Ascending aorta (tissue), 2 donors: ENCODE results near the gene ARHGEF40. TPM values are rescaled to one million over a fixed set of nuclear protein-coding genes. Genes with fewer than 3 reads are reported as not detected.
A peak's percentile ranks its signal among the peaks of the same experiment; 100 is the strongest.

Experiments used
- DNase-seq, 2 donors: peaks; one replicate each; pipeline ENCODE4 v3.0.0-alpha.2; 2019; ENCODE audit warnings: low spot score in 2 of 2
- H3K27ac ChIP-seq, 2 donors: fragments of 200-600 bp; sonication (generic); one replicate each; pipeline ENCODE4 v1.5.1; 2016 to 2017; ENCODE audit warnings: mild to moderate bottlenecking in 1 of 2
- H3K27me3 ChIP-seq: fragments of 200-600 bp; sonication (generic); one replicate; pipeline ENCODE4 v1.5.1; 2017
- H3K36me3 ChIP-seq, 2 donors: fragments of 200-600 bp; sonication (generic); one replicate each; pipeline ENCODE4 v1.5.1; 2016
- H3K4me1 ChIP-seq, 2 donors: fragments of 200-600 bp; sonication (generic); one replicate each; pipeline ENCODE4 v1.5.1; 2016 to 2017; ENCODE audit warnings: mild to moderate bottlenecking in 1 of 2
- H3K4me3 ChIP-seq, 2 donors: fragments of 200-600 bp; sonication (generic); one replicate each; pipeline ENCODE4 v1.5.1; 2016 to 2017; ENCODE audit warnings: mild to moderate bottlenecking in 1 of 2
- H3K9me3 ChIP-seq, 2 donors: fragments of 200-600 bp; sonication (generic); one replicate each; pipeline ENCODE4 v1.5.1; 2016
- CTCF ChIP-seq, 3 experiments: fragments of 200-600 bp in 2 of 3; fragments of 450-650 bp in 1 of 3; sonication (generic) in 2 of 3; IDR thresholded peaks; one replicate each; pipeline ENCODE4 v1.5.1; 2016 to 2019; ENCODE audit warnings: antibody characterized with exemption in 3 of 3, mild to moderate bottlenecking in 1 of 3, moderate library complexity in 1 of 3
- intact Hi-C: fragments of 100-400 bp; cut with DNase I; formaldehyde crosslinking; loops from one replicate; pipeline ENCODE4 v1.15.1; 2023
- total RNA-seq: library from RNA; depleted of rRNA; stranded (reverse); fragments of >200 nt; gene quantifications from one replicate; pipeline ENCODE4 v1.1.0, GENCODE V29; 2016

ARHGEF40 gene
- total RNA-seq, 1 donor from 2014 or later = 64.8 TPM

GRCh38 chr14:21024585-21025370 is 45.3 kb upstream of the ARHGEF40 start, which contains the start of gene NDRG2:
Gene NDRG2, minus strand, starts transcription at chr14:21025061. Its CDS starts 1,746 bp downstream, at chr14:21023315.
- Histone ChIP-seq H3K9me3 (no peaks in the 10 kb centered on the region), H3K27ac (peak within 1 kb of the TSS; percentile 84 to 88), H3K27me3 (no peaks in the 10 kb centered on the region), H3K4me3 (peak within 1 kb of the TSS; percentile 67 to 93), H3K4me1 (peaks cover 6 to 20% of the 10 kb centered on the region in 2 donors), H3K36me3 (peaks cover 5 to 17% of the 10 kb centered on the region in 2 donors)
- DNase-seq = peak in 1 of 2 donors; percentile 85
- TF ChIP-seq CTCF (IDR thresholded peaks at IDR 0.05) = no peak
- intact Hi-C loops = loop anchor here (1.0 to 5.0 kb wide), 2 partner anchors 35 to 412 kb away; partner anchors contain the start of gene METTL17

DNA sequence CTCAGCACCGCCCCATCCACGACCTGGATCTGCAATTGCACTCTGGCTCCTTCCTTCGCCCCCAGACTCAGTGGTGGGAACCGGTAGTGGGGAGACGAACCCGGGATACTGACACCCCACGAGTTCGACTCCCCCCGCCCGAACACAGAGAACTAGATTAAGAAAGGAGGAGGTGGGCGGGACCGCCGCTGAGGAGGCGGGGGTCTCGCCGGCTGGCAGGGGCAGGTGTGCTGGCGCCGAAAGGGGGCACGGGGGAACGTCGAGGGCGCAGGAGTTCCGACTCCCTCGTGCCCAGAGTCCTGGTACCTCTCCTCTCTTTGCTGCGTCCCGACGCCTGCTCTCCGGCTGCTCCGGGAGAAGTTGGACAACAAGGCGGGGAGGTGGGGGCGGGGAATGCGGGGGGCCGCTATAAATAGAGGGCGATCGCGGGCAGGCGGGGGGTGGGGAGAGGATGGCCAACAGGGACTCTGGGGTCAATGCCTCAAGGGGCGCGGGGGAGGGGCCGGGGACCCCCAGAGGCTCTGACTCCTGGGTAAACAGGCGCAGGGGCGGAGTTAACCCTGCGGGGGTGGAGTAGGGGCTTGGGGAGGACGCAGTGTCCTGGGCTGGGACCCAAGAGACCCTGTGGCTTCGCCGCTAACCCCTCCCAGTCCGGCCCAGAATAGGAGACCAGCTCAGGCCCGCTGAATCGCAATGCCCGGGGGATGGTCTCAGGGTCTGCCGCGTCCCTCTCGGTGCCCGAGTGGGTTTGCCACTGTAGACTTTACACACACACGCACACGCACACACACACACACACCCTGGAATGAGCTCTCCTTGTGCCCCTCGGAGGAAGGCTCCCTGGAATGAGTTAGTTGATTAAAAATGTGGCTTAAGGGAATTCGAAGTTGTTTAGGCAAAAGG is 44.5 kb upstream of the ARHGEF40 start:
- Histone ChIP-seq H3K36me3 (peaks cover 0 to 11% of the 10 kb centered on the region in 2 donors), H3K27me3 (no peaks in the 10 kb centered on the region), H3K27ac (peak overlapping the region; percentile 84 to 88), H3K9me3 (no peaks in the 10 kb centered on the region), H3K4me3 (peak overlapping the region; percentile 67 to 93), H3K4me1 (peaks cover 6 to 20% of the 10 kb centered on the region in 2 donors)
- DNase-seq = peak in 1 of 2 donors; percentile 81
- no peak for TF ChIP-seq CTCF (IDR thresholded peaks at IDR 0.05)
- intact Hi-C loops = loop anchor here (1.0 to 5.0 kb wide), 3 partner anchors 14 to 413 kb away; partner anchors contain the start of gene METTL17

DNA sequence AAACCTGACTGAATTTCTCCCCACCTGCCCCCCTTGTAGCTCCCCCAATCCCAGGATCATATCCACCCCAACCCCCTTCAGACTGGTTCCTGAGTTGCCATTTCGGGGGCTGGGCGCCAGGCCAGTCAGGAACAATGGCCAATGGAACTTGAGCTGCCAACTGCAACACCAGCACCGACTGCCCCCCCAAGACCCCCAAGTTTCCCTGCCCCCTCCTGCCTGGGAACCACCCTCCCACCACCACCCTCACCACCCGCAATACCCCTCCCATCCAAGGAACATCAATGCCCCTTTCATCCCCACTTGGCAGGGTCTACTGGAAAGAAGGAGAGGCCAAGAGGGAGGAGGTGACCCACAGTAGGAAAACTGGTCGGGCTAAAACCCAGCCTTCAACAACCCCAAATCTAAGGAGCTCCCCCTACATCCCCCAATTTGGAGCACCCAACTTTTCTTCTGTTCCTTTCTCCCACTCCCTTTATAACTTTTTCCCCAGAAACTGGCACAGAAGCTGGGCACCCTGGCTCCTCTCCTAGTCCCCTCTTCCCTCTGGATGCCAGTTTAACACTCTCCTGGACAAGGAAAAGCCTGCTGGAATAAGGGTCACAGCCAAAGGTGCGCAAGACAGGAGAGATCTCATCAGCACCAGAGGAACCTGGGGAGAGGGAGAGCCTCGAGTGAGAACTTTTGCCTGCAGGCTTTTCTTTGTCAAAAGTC is 43.7 kb upstream of the ARHGEF40 start:
- Histone ChIP-seq H3K4me1 (peaks cover 6 to 20% of the 10 kb centered on the region in 2 donors), H3K9me3 (no peaks in the 10 kb centered on the region), H3K4me3 (peak overlapping the region; percentile 67 to 93), H3K27ac (peak overlapping the region; percentile 84 to 88), H3K36me3 (peaks cover 0 to 3% of the 10 kb centered on the region in 2 donors), H3K27me3 (no peaks in the 10 kb centered on the region)
- intact Hi-C loops = loop anchor here (1.0 to 5.0 kb wide), 2 partner anchors 13 to 414 kb away; no protein-coding TSS in a partner anchor
- no peak for DNase-seq
- no peak for TF ChIP-seq CTCF (IDR thresholded peaks at IDR 0.05)

DNA sequence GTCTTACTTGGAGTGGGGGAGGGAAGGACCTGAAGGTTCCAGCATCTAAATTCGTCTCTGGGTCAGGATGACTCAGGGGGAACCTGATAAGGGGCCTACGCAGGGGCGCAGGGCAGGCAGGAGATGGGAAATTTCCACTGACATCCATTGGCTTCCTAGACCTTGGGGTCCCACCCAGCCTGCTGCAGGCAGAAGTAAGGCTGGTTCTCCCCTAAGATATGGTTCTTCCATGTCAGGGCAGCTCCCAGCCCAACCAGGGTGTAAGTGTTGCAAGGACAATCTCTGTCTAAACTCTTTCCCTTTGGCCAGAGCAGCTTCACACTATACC is 43.2 kb upstream of the ARHGEF40 start:
- TF ChIP-seq CTCF (IDR thresholded peaks at IDR 0.05) = no peak
- peaks cover 6 to 20% of the 10 kb centered on the region in 2 donors for H3K4me1 ChIP-seq
- H3K27ac ChIP-seq = peak overlapping the region; percentile 84 to 88
- no peak overlapping the region for H3K4me3 ChIP-seq
- no peak for DNase-seq
- intact Hi-C loops = loop anchor here (1.0 to 5.0 kb wide), 2 partner anchors 12 to 415 kb away; no protein-coding TSS in a partner anchor
- no peaks in the 10 kb centered on the region for H3K36me3 ChIP-seq
- no peaks in the 10 kb centered on the region for H3K27me3 ChIP-seq
- H3K9me3 ChIP-seq = no peaks in the 10 kb centered on the region

DNA sequence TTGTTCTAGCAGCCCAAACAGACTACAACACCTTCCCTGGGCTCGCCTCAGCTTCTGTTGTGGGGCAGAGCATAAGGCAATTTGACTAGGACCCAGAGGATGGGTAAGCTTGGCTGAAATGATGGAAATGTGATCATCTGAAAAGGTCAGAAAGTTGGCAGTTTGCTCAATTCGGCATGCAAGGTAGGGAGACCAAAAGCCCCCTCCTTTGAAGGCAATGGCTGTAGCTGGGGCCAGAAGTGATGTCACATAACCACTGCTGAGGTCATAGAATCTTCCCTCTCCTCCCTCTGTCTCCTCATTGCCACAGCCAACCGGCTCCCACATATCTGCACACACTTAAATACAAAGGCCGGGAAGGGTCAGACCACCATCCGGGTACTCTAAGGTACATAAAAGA is 40.2 kb upstream of the ARHGEF40 start, which contains the start of gene TPPP2:
TPPP2 (plus strand) TSS at position 301 of the 400 bp plus-strand sequence. CDS start 365 bp downstream, outside the sequence.
- no peaks in the 10 kb centered on the region for H3K36me3 ChIP-seq
- no peaks in the 10 kb centered on the region for H3K9me3 ChIP-seq
- H3K27me3 ChIP-seq = no peaks in the 10 kb centered on the region
- H3K27ac ChIP-seq = no peak within 1 kb of the TSS
- intact Hi-C loops = loop anchor here (5.0 kb wide), 1 partner anchor 418 kb away; no protein-coding TSS in a partner anchor
- no peak for TF ChIP-seq CTCF (IDR thresholded peaks at IDR 0.05)
- H3K4me1 ChIP-seq = peaks cover 0 to 14% of the 10 kb centered on the region in 2 donors
- H3K4me3 ChIP-seq = no peak within 1 kb of the TSS
- no peak for DNase-seq
